Cerebellar nuclear complex (tissue), 1 donor: ENCODE results near the gene ARID2.

Source experiments
- DNase-seq, 2 experiments: peaks; one replicate each; lab custom pipeline; 2025; lab: John Stamatoyannopoulos, UW

Gene ARID2

GRCh38 chr12:45762185-45763110, 32.9 kb downstream of the ARID2 start:
- DNase-seq, result no peak

GRCh38 chr12:45763381-45763780, 33.9 kb downstream of the ARID2 start:
- DNase-seq, result no peak

GRCh38 chr12:45768194-45768593, 38.7 kb downstream of the ARID2 start:
- DNase-seq, result no peak

- DNase-seq, result no peak
Observed at GRCh38 chr12:45773747-45774146, 44.2 kb downstream of the ARID2 start.

- no peak for DNase-seq
Observed at GRCh38 chr12:45774508-45775162, 45.1 kb downstream of the ARID2 start.

- no peak for DNase-seq
Observed at GRCh38 chr12:45775465-45775864, 46.0 kb downstream of the ARID2 start.

- DNase-seq, result no peak
Observed at GRCh38 chr12:45775964-45776363, 46.5 kb downstream of the ARID2 start.

- DNase-seq, result no peak
Observed at GRCh38 chr12:45779936-45780335, 50.4 kb downstream of the ARID2 start.

- DNase-seq, result no peak
Observed at GRCh38 chr12:45781080-45781479, 51.6 kb downstream of the ARID2 start.

GRCh38 chr12:45785315-45785714, 55.8 kb downstream of the ARID2 start:
- DNase-seq, result no peak

GRCh38 chr12:45789025-45789424, 59.5 kb downstream of the ARID2 start:
- DNase-seq, result no peak

- no peak for DNase-seq
Observed at GRCh38 chr12:45794422-45794821, 64.9 kb downstream of the ARID2 start.

GRCh38 chr12:45801625-45802024, 72.1 kb downstream of the ARID2 start:
- no peak for DNase-seq

GRCh38 chr12:45803111-45803510, 73.6 kb downstream of the ARID2 start:
- DNase-seq, result no peak

- DNase-seq, result no peak
Observed at GRCh38 chr12:45816652-45817051, 87.1 kb downstream of the ARID2 start.

GRCh38 chr12:45827974-45828373, 98.5 kb downstream of the ARID2 start:
- no peak for DNase-seq

- DNase-seq, result no peak
Observed at GRCh38 chr12:45828402-45828801, 98.9 kb downstream of the ARID2 start.

- no peak for DNase-seq
Observed at GRCh38 chr12:45831590-45831989, 102.1 kb downstream of the ARID2 start.

- DNase-seq, result no peak
Observed at GRCh38 chr12:45833401-45833800, 103.9 kb downstream of the ARID2 start.

GRCh38 chr12:45834809-45835208, 105.3 kb downstream of the ARID2 start:
- DNase-seq, result no peak

- DNase-seq, result no peak
Observed at GRCh38 chr12:45839917-45840316, 110.4 kb downstream of the ARID2 start.

- no peak for DNase-seq
Observed at GRCh38 chr12:45849289-45849688, 119.8 kb downstream of the ARID2 start.

GRCh38 chr12:45850302-45850701, 120.8 kb downstream of the ARID2 start:
- no peak for DNase-seq
